Endothelial cell of umbilical vein (primary cell): ENCODE results near the gene RGS6. TPM values are rescaled to one million over a fixed set of nuclear protein-coding genes. Genes with fewer than 3 reads are reported as not detected.

Source experiments
- BruUV-seq: library from RNA; stranded (reverse); fragments of 400-500 nt; replicated peaks from 2 replicates; lab custom pipeline; 2021; lab: Mats Ljungman, UMichigan
- CTCF ChIA-PET: fragments of 300-600, 350-600 bp; sonication (Branson Sonifier 250); formaldehyde crosslinking; loops from one replicate; lab custom pipeline; 2021; ENCODE audit warnings: antibody characterized with exemption, inconsistent platforms; lab: Charles Lee
- POLR2A ChIA-PET: fragments of 300-600, 350-600 bp; sonication (Branson Sonifier 250); formaldehyde crosslinking; loops from one replicate; lab custom pipeline; 2021; ENCODE audit warnings: antibody characterized with exemption, inconsistent platforms; lab: Charles Lee
- DNase-seq: peaks from one replicate; pipeline ENCODE4 v3.0.0-alpha.2; 2011; ENCODE audit warnings: low read depth, low spot score
- FAIRE-seq: peaks from 2 replicates; lab custom pipeline; 2011; peaks lifted over from hg19 to GRCh38; lab: Jason Lieb, UNC
- H2AFZ ChIP-seq: 2 replicates; pipeline ENCODE4 v1.6.0; 2012; ENCODE audit warnings: low read depth, low read length, control low read depth, inconsistent platforms
- H3K27ac ChIP-seq: 2 replicates; pipeline ENCODE4 v1.5.1; 2011; ENCODE audit warnings: low read depth, mild to moderate bottlenecking, control low read depth, low read length, moderate library complexity; ENCODE audit not compliant: insufficient read depth
- H3K27me3 ChIP-seq, 2 experiments: 2 replicates each; pipeline versions ENCODE4 v1.6.0 to v1.6.1; 2011; ENCODE audit warnings: low read length in 2 of 2, mixed read lengths in 1 of 2; ENCODE audit not compliant: control insufficient read depth in 2 of 2, insufficient read depth in 2 of 2
- H3K36me3 ChIP-seq, 2 experiments: 2 replicates in 1 of 2; 3 replicates in 1 of 2; pipeline ENCODE4 v1.5.1; 2011; ENCODE audit warnings: low read length in 2 of 2, mild to moderate bottlenecking in 1 of 2, moderate library complexity in 1 of 2; ENCODE audit not compliant: control insufficient read depth in 2 of 2, insufficient read depth in 2 of 2; ENCODE audit errors: extremely low read depth in 1 of 2
- H3K4me1 ChIP-seq: 3 replicates; pipeline ENCODE4 v1.5.1; 2011; ENCODE audit warnings: mild to moderate bottlenecking, low read length; ENCODE audit not compliant: control insufficient read depth, insufficient read depth; ENCODE audit errors: extremely low read depth
- H3K4me2 ChIP-seq: 2 replicates; pipeline ENCODE4 v1.6.1; 2011; ENCODE audit warnings: low read length, control low read depth, mixed read lengths; ENCODE audit not compliant: insufficient read depth
- H3K4me3 ChIP-seq, 3 experiments: fragments of 200-600 bp in 1 of 3; sonication (generic), shearing (Covaris generic) in 1 of 3; replicated peaks in 1 of 3; 2 replicates each; pipeline ENCODE4 v1.5.1; 2011 to 2016; ENCODE audit warnings: control low read depth in 3 of 3, low read length in 3 of 3, mild to moderate bottlenecking in 2 of 3, inconsistent platforms in 1 of 3, low read depth in 1 of 3, moderate library complexity in 1 of 3; ENCODE audit not compliant: insufficient read depth in 1 of 3
- H3K79me2 ChIP-seq: 2 replicates; pipeline ENCODE4 v1.6.0; 2012; ENCODE audit warnings: low read length, inconsistent platforms; ENCODE audit not compliant: control insufficient read depth, insufficient read depth
- H3K9ac ChIP-seq: replicated peaks from 2 replicates; pipeline ENCODE3; 2011; ENCODE audit warnings: low read length, control low read depth; ENCODE audit not compliant: insufficient read depth; ENCODE audit errors: extremely low read depth
- H3K9me1 ChIP-seq: replicated peaks from 3 replicates; pipeline ENCODE4 v1.6.0; 2011; ENCODE audit warnings: mild to moderate bottlenecking, low read length; ENCODE audit not compliant: control insufficient read depth, insufficient read depth; ENCODE audit errors: extremely low read depth
- H3K9me3 ChIP-seq: replicated peaks from 2 replicates; pipeline ENCODE4 v1.5.1; 2012; ENCODE audit warnings: low read length, inconsistent platforms; ENCODE audit not compliant: control insufficient read depth, insufficient read depth
- H4K20me1 ChIP-seq: replicated peaks from 2 replicates; pipeline ENCODE3; 2011; ENCODE audit warnings: mild to moderate bottlenecking, low read length; ENCODE audit not compliant: control insufficient read depth, insufficient read depth; ENCODE audit errors: extremely low read depth
- CTCF ChIP-seq, 2 donors: IDR thresholded peaks; 1 replicate in 1 of 2; 2 replicates in 1 of 2; pipeline ENCODE4 v1.5.1; 2011; ENCODE audit warnings: low read length in 2 of 2, mild to moderate bottlenecking in 2 of 2, moderate library complexity in 2 of 2, control low read depth in 1 of 2, inconsistent platforms in 1 of 2, low read depth in 1 of 2; ENCODE audit not compliant: insufficient read depth in 1 of 2; ENCODE audit errors: extremely low read depth in 1 of 2
- EZH2 ChIP-seq: IDR thresholded peaks from 2 replicates; pipeline ENCODE4 v1.6.1; 2012; ENCODE audit warnings: borderline replicate concordance, low read depth, mild to moderate bottlenecking, moderate library complexity, low read length, inconsistent platforms; ENCODE audit not compliant: severe bottlenecking
- FOS ChIP-seq: IDR thresholded peaks from 2 replicates; pipeline ENCODE4 v1.6.1; 2011; ENCODE audit warnings: mild to moderate bottlenecking, low read length, moderate library complexity, borderline replicate concordance; ENCODE audit not compliant: insufficient read depth
- GATA2 ChIP-seq: IDR thresholded peaks from 2 replicates; pipeline ENCODE4 v1.7.0; 2011; ENCODE audit warnings: low read depth, mild to moderate bottlenecking, moderate library complexity, mixed read lengths, low read length; ENCODE audit not compliant: insufficient read length, insufficient read depth
- JUN ChIP-seq: IDR thresholded peaks from 2 replicates; pipeline ENCODE4 v1.6.1; 2011; ENCODE audit warnings: borderline replicate concordance, low read depth; ENCODE audit not compliant: insufficient read length, insufficient read depth
- MYC ChIP-seq: IDR thresholded peaks from one replicate; pipeline ENCODE4 v1.6.1; 2011; ENCODE audit warnings: mild to moderate bottlenecking, low read depth, low read length
- POLR2A ChIP-seq: IDR thresholded peaks from 2 replicates; pipeline ENCODE4 v1.6.1; 2012; ENCODE audit warnings: low read depth, mild to moderate bottlenecking, control low read depth, low read length
- POLR2AphosphoS5 ChIP-seq: IDR thresholded peaks from 2 replicates; pipeline ENCODE4 v1.6.1; 2012; ENCODE audit warnings: low read depth, mild to moderate bottlenecking, control low read depth, low read length, moderate library complexity; ENCODE audit not compliant: insufficient read depth
- dilution Hi-C: fragments of 300-500 bp; cut with MboI; formaldehyde crosslinking; loops from one replicate; pipeline ENCODE4 v1.15.0; 2019; ENCODE audit warnings: low sequenced_read_pairs; ENCODE audit not compliant: extremely low pct_ligation_motif_present
- intact Hi-C: fragments of 100-400 bp; cut with micrococcal nuclease; formaldehyde crosslinking; loops from one replicate; pipeline ENCODE4 v1.10.0; 2022
- polyA plus RNA-seq, 4 experiments: library from polyadenylated mRNA; depleted of rRNA in 3 of 4; stranded (reverse) in 3 of 4; unstranded in 1 of 4; fragments of >200 nt; gene quantifications; 2 replicates each; pipeline versions ENCODE4 v1.2.1 to v1.2.3, GENCODE V29; 2011 to 2012; ENCODE audit warnings: missing spikeins in 1 of 4
- total RNA-seq: library from RNA; stranded (reverse); gene quantifications from 2 replicates; pipeline ENCODE4 v1.2.3, GENCODE V29; 2021
- TF ChIP-seq, protein P1 (sequence below): IDR thresholded peaks from 2 replicates; pipeline ENCODE4 v1.6.1; 2011; ENCODE audit not compliant: insufficient read depth, insufficient read length

The RGS6 gene
- total and polyA plus RNA-seq, 2 donors (not counting 3 experiments of a cell fraction or from before 2014, with no cell fraction given): not detected

GRCh38 chr14:71960494-71961353, 28.5 kb downstream of the RGS6 start:
- Histone ChIP-seq H4K20me1 (no peaks in the 10 kb centered on the region), H3K79me2 (no peaks in the 10 kb centered on the region), H3K4me1 (no peaks in the 10 kb centered on the region), H3K4me2 (no peak overlapping the region), H2AFZ (no peak overlapping the region), H3K9me1 (no peaks in the 10 kb centered on the region), H3K36me3 (no peaks in the 10 kb centered on the region), H3K27ac (no peak overlapping the region), H3K9me3 (no peaks in the 10 kb centered on the region), H3K4me3 (no peak overlapping the region), H3K9ac (no peak overlapping the region), H3K27me3 (no peaks in the 10 kb centered on the region)
- no peak for TF ChIP-seq EZH2
- TF ChIP-seq POLR2AphosphoS5: no peak
- no peak for TF ChIP-seq FOS
- no peak for TF ChIP-seq GATA2
- TF ChIP-seq MYC: no peak
- TF ChIP-seq POLR2A: no peak
- no peak for TF ChIP-seq JUN
- TF ChIP-seq, protein P1, sequence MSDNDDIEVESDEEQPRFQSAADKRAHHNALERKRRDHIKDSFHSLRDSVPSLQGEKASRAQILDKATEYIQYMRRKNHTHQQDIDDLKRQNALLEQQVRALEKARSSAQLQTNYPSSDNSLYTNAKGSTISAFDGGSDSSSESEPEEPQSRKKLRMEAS: no peak
- TF ChIP-seq CTCF (IDR thresholded peaks at IDR 0.05; ENCODE audit: extremely low read depth in 1 of 2, insufficient read depth in 1 of 2, low read depth in 1 of 2, low read length in 2 of 2): no peak
- ChIA-PET POLR2A (no interaction called here), CTCF (no interaction called here)
- intact Hi-C loops (no loop called here), dilution Hi-C loops (no loop called here)
- DNase-seq (no peak), FAIRE-seq (no peak)
- no TSS peak for BruUV-seq
